ENCODE results near the gene NCBP2. TPM values are rescaled to one million over a fixed set of nuclear protein-coding genes. Genes with fewer than 3 reads are reported as not detected.

The NCBP2 gene
- total and polyA plus RNA-seq, 2 experiments from 2014 or later: 78.4 to 98.9 TPM

GRCh38 chr3:196970547-196971093, 28.3 kb upstream of the NCBP2 start (continued):
- TF ChIP-seq, protein P1, sequence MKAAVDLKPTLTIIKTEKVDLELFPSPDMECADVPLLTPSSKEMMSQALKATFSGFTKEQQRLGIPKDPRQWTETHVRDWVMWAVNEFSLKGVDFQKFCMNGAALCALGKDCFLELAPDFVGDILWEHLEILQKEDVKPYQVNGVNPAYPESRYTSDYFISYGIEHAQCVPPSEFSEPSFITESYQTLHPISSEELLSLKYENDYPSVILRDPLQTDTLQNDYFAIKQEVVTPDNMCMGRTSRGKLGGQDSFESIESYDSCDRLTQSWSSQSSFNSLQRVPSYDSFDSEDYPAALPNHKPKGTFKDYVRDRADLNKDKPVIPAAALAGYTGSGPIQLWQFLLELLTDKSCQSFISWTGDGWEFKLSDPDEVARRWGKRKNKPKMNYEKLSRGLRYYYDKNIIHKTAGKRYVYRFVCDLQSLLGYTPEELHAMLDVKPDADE (IDR thresholded peaks at IDR 0.05): no peak

DNA sequence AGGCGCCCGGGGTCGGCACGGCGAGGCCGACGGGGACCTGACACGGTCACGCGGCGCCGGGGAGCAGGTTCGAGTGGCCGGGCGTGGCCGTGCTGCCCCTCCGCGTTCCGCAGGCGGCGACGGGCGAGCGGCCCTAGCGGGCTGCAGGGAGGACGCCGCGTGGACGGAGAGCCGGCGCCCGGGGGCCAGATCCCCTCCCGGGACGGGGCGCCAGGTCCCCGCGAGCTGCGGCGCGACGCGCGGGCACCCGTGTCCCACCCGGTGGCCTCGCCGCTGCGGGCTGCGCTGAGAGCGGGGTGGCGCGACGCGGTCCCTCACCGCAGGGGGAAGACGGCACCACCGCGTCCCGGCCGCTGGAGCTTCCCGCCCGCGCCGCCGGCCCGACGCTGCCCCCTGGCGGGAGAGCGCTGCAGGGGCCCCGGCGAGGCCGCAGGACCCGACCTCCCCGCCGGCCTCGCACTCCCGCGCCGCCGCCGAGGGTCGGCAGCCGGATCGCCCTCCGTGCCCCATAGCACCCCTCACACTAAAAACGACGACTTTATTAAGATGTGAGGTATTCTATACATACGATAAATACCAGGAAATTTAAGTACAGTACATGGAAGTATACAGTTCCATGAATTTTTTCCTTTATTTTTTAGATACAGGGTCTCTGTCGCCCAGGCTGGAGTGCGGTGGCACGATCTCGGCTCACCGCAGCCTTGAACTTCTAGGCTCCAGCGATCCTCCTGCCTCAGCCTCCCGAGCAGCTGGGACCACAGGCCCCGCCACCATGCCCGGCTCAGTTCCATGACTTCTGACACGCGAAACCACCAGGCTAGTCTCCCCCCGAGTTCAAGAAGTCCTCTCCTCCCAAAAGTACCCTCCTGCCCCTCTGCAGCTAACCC, 27.6 kb upstream of the NCBP2 start:
- Mint-ChIP-seq H3K4me3 (peak overlapping the region; percentile 60), H3K9me3 (peaks cover 27% of the 10 kb centered on the region), H3K4me1 (peaks cover 8% of the 10 kb centered on the region; the same call in 2 of the 3 replicates), H3K27ac (no peak overlapping the region), H3K27me3 (ENCODE audit: insufficient read depth, low read depth, poor library complexity) (peaks cover 55% of the 10 kb centered on the region), H3K36me3 (ENCODE audit: low read depth) (peaks cover 8% of the 10 kb centered on the region)
- ATAC-seq (peak; percentile 63), DNase-seq (ENCODE audit: low spot score) (peak; percentile 76)
- Histone ChIP-seq H2AFZ (peak overlapping the region; percentile 96; the same call in 1 of the 2 replicates), H3K9me2 (ENCODE audit: insufficient read depth) (no peaks in the 10 kb centered on the region), H3F3A (replicated peaks; ENCODE audit: low read depth) (0 out of 2 replicates have a peak, but pooled peaks cover 6% of the 10 kb centered on the region), H3K79me2 (replicated peaks; ENCODE audit: insufficient read depth) (no peaks in the 10 kb centered on the region), H4K20me1 (replicated peaks; ENCODE audit: insufficient read depth) (no peaks in the 10 kb centered on the region), H3K27ac (ENCODE audit: low read depth) (no peak overlapping the region), H3K4me3 (peak overlapping the region; percentile 64), H3K27me3 (ENCODE audit: insufficient read depth) (peaks cover 72% of the 10 kb centered on the region), H3K36me3 (ENCODE audit: insufficient read depth) (no peaks in the 10 kb centered on the region), H3K4me1 (ENCODE audit: insufficient read depth) (no peaks in the 10 kb centered on the region; the same call in 1 of the 2 replicates), H3K4me2 (peak overlapping the region; percentile 86; the same call in 1 of the 2 replicates)
- TF ChIP-seq ZNF114 (CRISPR knock-in tag; IDR thresholded peaks at IDR 0.05): no peak
- peak; percentile 49 to 77 for TF ChIP-seq CTCF (conservative IDR thresholded peaks at IDR 0.05; ENCODE audit: low read depth in 2 of 2)
- TF ChIP-seq, protein P1 (IDR thresholded peaks at IDR 0.05): no peak
- no peak for TF ChIP-seq EZH2phosphoT487 (IDR thresholded peaks at IDR 0.05; ENCODE audit: unreplicated experiment)
- no peak for TF ChIP-seq NANOG (IDR thresholded peaks at IDR 0.05; ENCODE audit: borderline replicate concordance)
- no peak for TF ChIP-seq STAT1 (IDR thresholded peaks at IDR 0.05; ENCODE audit: unreplicated experiment)
- TF ChIP-seq ZNF331 (CRISPR knock-in tag; IDR thresholded peaks at IDR 0.05; ENCODE audit: low read depth): no peak
- TF ChIP-seq JUNB (IDR thresholded peaks at IDR 0.05; ENCODE audit: unreplicated experiment): no peak
- TF ChIP-seq POLR2AphosphoS5 (IDR thresholded peaks at IDR 0.05; ENCODE audit: low read depth): no peak

All from GM23338 (cell line).